D721Med (cell line): Measurements from ENCODE around the gene SIM1.

Experiments used
- DNase-seq: peaks from one replicate; pipeline ENCODE4 v3.0.0; 2011; ENCODE audit warnings: low spot score; ENCODE audit not compliant: insufficient read length
- FAIRE-seq: peaks from 2 replicates; lab custom pipeline; 2011; peaks lifted over from hg19 to GRCh38; lab: Jason Lieb, UNC
- TF ChIP-seq, protein P1 (sequence below): IDR thresholded peaks from 2 replicates; pipeline ENCODE4 v1.5.1; 2012; ENCODE audit warnings: mild to moderate bottlenecking, control low read depth; ENCODE audit not compliant: insufficient read depth; ENCODE audit errors: missing control alignments

SIM1 gene

DNA sequence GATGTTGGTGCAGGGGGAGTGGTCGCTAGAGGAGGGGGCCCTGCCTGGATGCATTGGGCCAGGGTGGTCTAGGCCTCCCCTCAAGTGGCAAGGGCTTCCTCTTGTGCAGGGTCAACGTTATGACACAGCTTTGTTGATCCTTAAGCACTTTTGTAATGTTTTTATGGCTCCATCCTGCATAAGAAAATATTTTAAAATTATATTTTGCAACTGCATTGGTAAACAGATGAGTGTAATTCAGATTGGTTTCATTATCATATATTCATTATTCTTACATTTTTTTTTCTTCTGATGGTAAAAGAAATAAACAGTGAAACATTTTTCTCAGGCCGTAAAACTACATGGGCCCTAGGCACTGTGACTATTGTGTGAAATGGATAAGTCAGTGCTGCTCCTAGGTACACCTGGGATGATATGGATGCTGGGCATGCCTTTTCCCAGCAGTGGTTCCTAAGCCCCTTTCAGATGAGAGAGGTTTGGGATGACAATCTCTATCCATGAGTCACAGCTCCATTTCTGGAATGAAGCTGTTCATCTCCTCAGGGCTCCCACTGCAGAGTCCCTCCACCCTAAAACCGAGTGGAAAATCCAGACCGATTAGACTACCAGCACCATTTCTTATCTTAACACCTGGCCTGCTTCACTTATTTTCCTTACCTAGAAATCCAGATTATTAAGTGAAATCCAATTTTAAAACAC lies 5.8 kb upstream of the SIM1 start:
- FAIRE-seq = no peak
- DNase-seq = no peak
- TF ChIP-seq, protein P1, sequence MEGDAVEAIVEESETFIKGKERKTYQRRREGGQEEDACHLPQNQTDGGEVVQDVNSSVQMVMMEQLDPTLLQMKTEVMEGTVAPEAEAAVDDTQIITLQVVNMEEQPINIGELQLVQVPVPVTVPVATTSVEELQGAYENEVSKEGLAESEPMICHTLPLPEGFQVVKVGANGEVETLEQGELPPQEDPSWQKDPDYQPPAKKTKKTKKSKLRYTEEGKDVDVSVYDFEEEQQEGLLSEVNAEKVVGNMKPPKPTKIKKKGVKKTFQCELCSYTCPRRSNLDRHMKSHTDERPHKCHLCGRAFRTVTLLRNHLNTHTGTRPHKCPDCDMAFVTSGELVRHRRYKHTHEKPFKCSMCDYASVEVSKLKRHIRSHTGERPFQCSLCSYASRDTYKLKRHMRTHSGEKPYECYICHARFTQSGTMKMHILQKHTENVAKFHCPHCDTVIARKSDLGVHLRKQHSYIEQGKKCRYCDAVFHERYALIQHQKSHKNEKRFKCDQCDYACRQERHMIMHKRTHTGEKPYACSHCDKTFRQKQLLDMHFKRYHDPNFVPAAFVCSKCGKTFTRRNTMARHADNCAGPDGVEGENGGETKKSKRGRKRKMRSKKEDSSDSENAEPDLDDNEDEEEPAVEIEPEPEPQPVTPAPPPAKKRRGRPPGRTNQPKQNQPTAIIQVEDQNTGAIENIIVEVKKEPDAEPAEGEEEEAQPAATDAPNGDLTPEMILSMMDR = no peak

DNA sequence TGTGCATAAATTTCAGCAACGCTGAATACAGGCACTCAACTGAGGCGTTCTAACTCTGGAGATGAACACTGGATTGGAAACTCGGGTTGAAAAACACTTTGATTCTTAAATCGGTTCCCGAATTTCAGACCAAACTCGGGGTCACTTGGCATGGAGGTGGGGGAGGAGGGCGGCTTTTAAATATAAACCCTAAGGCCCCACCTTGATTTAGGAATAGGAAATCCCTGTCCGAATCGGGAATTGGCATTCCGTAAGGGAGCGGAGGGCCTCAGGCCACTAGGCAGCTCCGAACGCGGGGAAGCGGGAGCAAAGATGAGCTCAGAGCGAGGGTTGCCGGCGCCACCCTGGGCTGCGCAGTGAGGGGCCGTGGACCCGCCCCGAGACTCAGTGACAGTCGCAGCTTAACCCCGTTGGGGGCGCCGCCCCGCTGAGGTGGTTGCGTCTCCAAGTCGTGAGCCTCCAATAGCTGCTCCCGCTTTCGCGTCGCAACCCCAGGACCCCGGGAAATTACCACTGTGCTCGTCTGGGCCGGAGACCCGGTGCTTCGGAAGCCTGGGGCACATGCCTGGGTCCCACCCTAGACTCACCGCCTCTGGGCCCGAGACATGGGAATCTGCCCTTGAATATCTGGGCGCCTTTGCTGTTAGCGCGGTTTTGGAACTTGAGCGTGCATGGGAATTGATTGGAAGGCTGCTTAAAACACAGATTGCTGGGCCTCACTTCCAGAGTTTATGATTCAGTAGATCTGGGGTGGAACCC lies 4.6 kb upstream of the SIM1 start:
- no peak for FAIRE-seq
- TF ChIP-seq, protein P1 = no peak
- DNase-seq = no peak

DNA sequence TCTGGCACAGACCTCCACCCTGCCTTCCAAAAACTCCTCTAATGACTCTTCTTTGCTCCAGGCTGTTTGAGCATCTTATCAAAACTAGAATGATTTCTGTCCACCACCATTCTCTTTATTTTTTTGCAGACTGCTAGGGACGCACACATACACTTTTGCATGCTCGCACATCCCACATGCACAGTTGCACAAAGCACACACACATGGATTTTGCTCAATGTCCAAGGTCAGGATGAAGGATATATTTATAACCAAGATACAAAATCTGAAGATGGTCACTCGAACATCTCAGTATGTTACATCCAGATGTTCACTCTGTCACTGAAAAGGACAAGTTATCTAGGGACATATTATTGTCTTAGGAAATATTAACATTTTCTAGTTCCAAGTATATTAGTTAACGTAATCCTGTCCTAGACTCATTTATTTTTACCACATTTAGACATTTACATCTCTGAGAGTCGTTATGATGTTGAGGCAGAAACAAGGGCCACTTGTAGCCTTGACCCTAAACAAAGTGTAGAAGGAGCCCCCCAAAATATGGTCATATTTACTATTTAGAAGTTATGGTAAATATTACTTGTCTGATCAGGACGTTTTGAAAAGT lies 3.4 kb upstream of the SIM1 start:
- FAIRE-seq = no peak
- DNase-seq = no peak
- TF ChIP-seq, protein P1 = no peak

DNA sequence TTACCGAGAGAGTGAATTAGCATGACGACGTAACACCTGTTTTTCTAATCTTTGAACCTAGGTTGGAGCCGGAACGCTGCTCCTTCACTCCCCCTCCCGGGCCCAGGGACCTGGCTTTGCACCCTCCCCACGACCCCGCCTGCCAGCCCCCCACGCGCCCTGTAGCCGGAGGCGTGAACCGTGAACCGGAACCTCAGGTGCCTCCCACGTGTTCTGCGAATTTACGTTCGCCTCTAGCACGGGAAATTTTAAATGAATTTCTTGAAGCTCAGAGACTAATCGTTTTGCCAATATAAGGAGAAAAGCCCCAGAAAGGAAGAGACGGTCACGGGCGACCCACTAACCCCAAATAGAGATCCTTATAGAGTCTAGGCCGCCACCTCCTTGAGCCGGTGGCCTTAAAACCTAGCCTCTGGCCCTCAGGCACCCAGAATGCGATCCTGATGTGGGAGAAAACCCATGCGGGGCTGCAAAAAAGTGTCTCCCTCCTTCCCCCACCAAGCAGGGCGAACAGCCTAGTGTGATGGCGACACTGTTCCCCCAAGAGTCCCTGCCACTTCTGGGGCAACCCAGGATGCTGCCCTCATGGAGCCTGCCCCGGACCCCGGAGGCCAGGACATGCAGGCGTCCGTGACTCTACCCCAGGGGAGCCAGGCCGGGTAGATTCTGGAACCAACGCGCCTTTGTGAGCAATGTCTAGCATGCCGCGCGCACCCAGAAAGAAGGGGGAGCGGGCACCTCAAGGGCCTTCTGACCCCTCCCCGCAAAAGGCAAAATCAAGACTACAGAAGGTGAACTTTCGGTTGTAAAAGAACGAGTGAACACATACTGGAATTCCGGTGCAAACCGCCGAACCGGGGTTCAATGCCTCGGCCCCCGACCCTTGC lies 2.7 kb upstream of the SIM1 start:
- no peak for DNase-seq
- no peak for FAIRE-seq
- TF ChIP-seq, protein P1 = no peak

DNA sequence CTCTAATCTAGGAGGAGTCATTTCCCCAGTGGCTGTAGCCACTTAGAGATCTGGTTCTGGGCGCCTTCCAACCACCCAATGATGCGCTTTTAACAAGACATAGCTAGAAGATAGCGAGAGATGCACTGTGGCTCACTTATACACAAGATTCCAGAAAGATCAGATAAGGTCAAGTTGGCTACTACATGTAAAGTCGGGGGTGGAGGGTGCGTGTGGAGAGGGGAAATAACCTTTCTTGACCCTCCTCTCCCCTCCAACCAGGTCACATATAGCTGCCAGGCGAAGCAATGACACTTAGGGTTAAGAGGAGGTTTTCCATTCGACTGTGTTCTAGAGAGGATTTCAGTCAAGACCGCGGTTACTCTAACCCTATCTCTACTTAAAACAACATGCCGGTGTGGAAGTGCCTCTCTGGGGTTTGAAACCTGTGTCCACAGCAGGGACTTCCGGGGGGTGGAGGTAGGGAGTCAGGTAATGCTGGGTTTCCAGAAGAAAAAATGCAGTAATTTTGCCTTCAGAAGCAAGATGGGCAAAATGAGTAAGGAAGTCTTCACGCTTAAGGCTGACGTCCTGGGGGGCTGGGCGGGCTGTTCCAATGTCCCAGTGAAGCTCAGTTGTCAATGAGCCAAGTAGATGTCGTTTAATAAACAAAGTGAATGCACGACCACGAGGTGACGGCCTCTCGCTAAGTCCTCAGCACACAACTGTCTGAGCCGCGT lies 1.8 kb upstream of the SIM1 start:
- no peak for FAIRE-seq
- DNase-seq = no peak
- TF ChIP-seq, protein P1 = no peak

DNA sequence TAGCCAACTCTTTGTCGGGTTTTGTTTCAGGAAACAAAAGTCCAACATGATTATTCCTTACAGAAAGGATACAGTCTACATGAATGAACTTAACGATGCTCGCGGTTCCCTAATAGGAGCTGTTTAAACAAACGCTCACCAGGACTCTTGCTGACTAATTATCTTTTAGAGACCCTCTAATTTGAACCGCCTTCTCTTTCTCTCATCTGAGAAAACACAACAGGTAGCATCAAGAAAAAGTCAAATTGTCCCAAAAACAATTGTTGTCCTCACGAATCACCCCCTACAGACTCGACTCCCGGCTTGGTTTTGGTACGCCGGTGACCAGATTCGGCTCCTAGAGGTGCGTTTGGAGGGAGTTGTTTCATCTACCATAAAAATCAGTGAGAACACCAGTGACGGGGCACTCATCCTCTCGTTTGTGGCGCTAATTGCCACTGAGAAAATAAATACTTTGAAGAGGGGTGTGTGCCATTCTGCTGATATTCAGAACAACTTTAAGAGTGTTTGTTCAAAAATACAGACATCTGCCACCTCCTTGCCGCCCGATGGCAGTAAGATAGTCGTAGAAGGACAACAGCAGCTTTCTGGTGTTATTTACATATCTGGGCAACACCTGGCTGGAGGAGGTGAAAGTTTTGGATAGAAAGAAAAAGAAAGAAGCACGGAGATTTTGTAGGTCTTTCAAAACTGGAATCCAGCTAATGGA lies 1.1 kb upstream of the SIM1 start:
- TF ChIP-seq, protein P1 = no peak
- no peak for DNase-seq
- FAIRE-seq = no peak
